H1 (cell line): ENCODE measurements around the gene EPB41L2. TPM values are rescaled to one million over a fixed set of nuclear protein-coding genes. Genes with fewer than 3 reads are reported as not detected.

Experiments used
- CTCF ChIA-PET: fragments of 300-600 bp; sonication (Branson Sonifier 250); formaldehyde crosslinking; loops from one replicate; lab custom pipeline; 2021; ENCODE audit not compliant: partially characterized antibody; lab: Charles Lee
- POLR2A ChIA-PET: fragments of 300-600 bp; sonication (Branson Sonifier 250); formaldehyde crosslinking; loops from one replicate; lab custom pipeline; 2021; ENCODE audit warnings: inconsistent platforms; ENCODE audit not compliant: partially characterized antibody; lab: Charles Lee
- DNase-seq, 2 experiments: peaks; one replicate each; pipeline versions ENCODE4 v3.0.0 to v3.0.0-alpha.2; 2010 to 2022; ENCODE audit warnings: low spot score in 2 of 2, low read depth in 1 of 2, mixed read lengths in 1 of 2
- FAIRE-seq: peaks from 2 replicates; lab custom pipeline; 2011; peaks lifted over from hg19 to GRCh38; lab: Jason Lieb, UNC
- H2AFZ ChIP-seq: 2 replicates; pipeline ENCODE4 v1.8.1; 2012; ENCODE audit warnings: low read length, inconsistent platforms
- H2AK5ac ChIP-seq: 2 replicates; pipeline ENCODE4 v1.6.1; 2013; ENCODE audit warnings: low read depth, low read length
- H2BK120ac ChIP-seq: replicated peaks from 2 replicates; pipeline ENCODE3; 2013; ENCODE audit warnings: low read depth, low read length, inconsistent platforms
- H2BK12ac ChIP-seq: 2 replicates; pipeline ENCODE4 v1.6.1; 2013; ENCODE audit warnings: low read depth, low read length
- H2BK15ac ChIP-seq: 2 replicates; pipeline ENCODE4 v1.6.1; 2013; ENCODE audit warnings: low read length
- H2BK20ac ChIP-seq: 2 replicates; pipeline ENCODE4 v1.6.1; 2013; ENCODE audit warnings: low read length
- H2BK5ac ChIP-seq: 2 replicates; pipeline ENCODE4 v1.6.1; 2013; ENCODE audit warnings: low read depth, low read length
- H3K14ac ChIP-seq: 2 replicates; pipeline ENCODE4 v1.6.1; 2013; ENCODE audit warnings: inconsistent platforms; ENCODE audit not compliant: insufficient read length
- H3K18ac ChIP-seq: 2 replicates; pipeline ENCODE4 v1.6.1; 2013; ENCODE audit warnings: low read length; ENCODE audit errors: extremely low read depth
- H3K23ac ChIP-seq: 2 replicates; pipeline ENCODE4 v1.6.1; 2013; ENCODE audit warnings: inconsistent platforms; ENCODE audit not compliant: insufficient read length
- H3K23me2 ChIP-seq: 2 replicates; pipeline ENCODE4 v1.6.1; 2013; ENCODE audit warnings: low read depth, low read length
- H3K27ac ChIP-seq: 2 replicates; pipeline ENCODE4 v1.6.1; 2011; ENCODE audit warnings: low read depth, low read length, inconsistent platforms
- H3K27me3 ChIP-seq, 4 experiments: replicated peaks in 1 of 4; 1 replicate in 1 of 4; 2 replicates in 3 of 4; pipeline versions ENCODE4 v1.6.1 to v1.8.1; 2011 to 2013; ENCODE audit warnings: low read length in 3 of 4, mild to moderate bottlenecking in 3 of 4, inconsistent platforms in 2 of 4, mixed read lengths in 2 of 4, moderate library complexity in 1 of 4; ENCODE audit not compliant: control insufficient read depth in 3 of 4, insufficient read depth in 3 of 4; ENCODE audit errors: extremely low read depth in 1 of 4
- H3K36me3 ChIP-seq, 4 experiments: 2 replicates each; pipeline versions ENCODE4 v1.6.1 to v1.8.1; 2011 to 2013; ENCODE audit warnings: mild to moderate bottlenecking in 4 of 4, low read length in 3 of 4, moderate library complexity in 2 of 4, control low read depth in 1 of 4, inconsistent platforms in 1 of 4; ENCODE audit not compliant: insufficient read depth in 4 of 4, control insufficient read depth in 2 of 4
- H3K4ac ChIP-seq: replicated peaks from 2 replicates; pipeline ENCODE3; 2013; ENCODE audit warnings: low read length, low read depth, mixed read lengths, inconsistent platforms; ENCODE audit not compliant: insufficient read length
- H3K4me1 ChIP-seq, 4 experiments: replicated peaks in 1 of 4; 1 replicate in 1 of 4; 2 replicates in 3 of 4; pipeline versions ENCODE4 v1.6.1 to v1.8.1; 2011 to 2013; ENCODE audit warnings: low read length in 3 of 4, inconsistent platforms in 2 of 4, mixed read lengths in 1 of 4; ENCODE audit not compliant: insufficient read depth in 4 of 4, control insufficient read depth in 3 of 4
- H3K4me2 ChIP-seq, 2 experiments: 2 replicates each; pipeline versions ENCODE4 v1.6.1 to v1.8.1; 2011 to 2013; ENCODE audit warnings: low read depth in 2 of 2, low read length in 2 of 2, control low read depth in 1 of 2, inconsistent platforms in 1 of 2, mild to moderate bottlenecking in 1 of 2; ENCODE audit not compliant: insufficient read depth in 1 of 2
- H3K4me3 ChIP-seq, 4 experiments: fragments of 200-600, 300-600 bp in 1 of 4; sonication (generic), shearing (Covaris generic), sonication (Bioruptor Twin) in 1 of 4; 2 replicates each; pipeline versions ENCODE4 v1.5.1 to v1.8.1; 2011 to 2016; ENCODE audit warnings: low read length in 4 of 4, low read depth in 3 of 4, control low read depth in 2 of 4, inconsistent platforms in 2 of 4, mild to moderate bottlenecking in 2 of 4, mixed read lengths in 1 of 4, moderate library complexity in 1 of 4; ENCODE audit not compliant: insufficient read depth in 2 of 4; ENCODE audit errors: extremely low read depth in 1 of 4
- H3K56ac ChIP-seq: replicated peaks from 2 replicates; pipeline ENCODE3; 2013; ENCODE audit warnings: low read depth, mild to moderate bottlenecking, mixed read lengths, low read length, inconsistent platforms; ENCODE audit not compliant: insufficient read length
- H3K79me1 ChIP-seq: 2 replicates; pipeline ENCODE4 v1.6.1; 2013; ENCODE audit warnings: low read depth, low read length, control low read depth
- H3K79me2 ChIP-seq, 2 experiments: 2 replicates each; pipeline versions ENCODE4 v1.6.1 to v1.8.1; 2012 to 2013; ENCODE audit warnings: low read length in 2 of 2, mild to moderate bottlenecking in 2 of 2, inconsistent platforms in 1 of 2; ENCODE audit not compliant: insufficient read depth in 2 of 2, control insufficient read depth in 1 of 2
- H3K9ac ChIP-seq, 4 experiments: replicated peaks in 1 of 4; 1 replicate in 1 of 4; 2 replicates in 3 of 4; pipeline versions ENCODE4 v1.6.1 to v1.8.1; 2011 to 2013; ENCODE audit warnings: low read depth in 3 of 4, low read length in 3 of 4, control low read depth in 2 of 4, mild to moderate bottlenecking in 2 of 4, moderate library complexity in 2 of 4, inconsistent platforms in 1 of 4; ENCODE audit errors: extremely low read depth in 1 of 4
- H3K9me3 ChIP-seq, 2 experiments: 2 replicates each; pipeline versions ENCODE4 v1.6.1 to v1.8.1; 2012 to 2013; ENCODE audit warnings: mild to moderate bottlenecking in 2 of 2, moderate library complexity in 2 of 2, control low read depth in 1 of 2, inconsistent platforms in 1 of 2, low read depth in 1 of 2, low read length in 1 of 2, mixed read lengths in 1 of 2; ENCODE audit not compliant: insufficient read depth in 2 of 2
- H4K20me1 ChIP-seq, 2 experiments: replicated peaks in 1 of 2; 2 replicates each; pipeline versions ENCODE3 to v1.8.1; 2011 to 2013; ENCODE audit warnings: inconsistent platforms in 2 of 2, low read length in 2 of 2, mild to moderate bottlenecking in 1 of 2; ENCODE audit not compliant: insufficient read depth in 2 of 2, control insufficient read depth in 1 of 2
- H4K5ac ChIP-seq: 2 replicates; pipeline ENCODE4 v1.6.1; 2013; ENCODE audit warnings: low read length, low read depth, mixed read lengths, inconsistent platforms; ENCODE audit not compliant: insufficient read length
- H4K8ac ChIP-seq: 2 replicates; pipeline ENCODE4 v1.8.0; 2013; ENCODE audit warnings: mild to moderate bottlenecking, moderate library complexity, low read length, inconsistent platforms; ENCODE audit not compliant: insufficient read depth; ENCODE audit errors: extremely low read depth
- H4K91ac ChIP-seq: replicated peaks from 2 replicates; pipeline ENCODE3; 2013; ENCODE audit warnings: low read length, mixed read lengths, inconsistent platforms; ENCODE audit not compliant: insufficient read length
- CTBP2 ChIP-seq: IDR thresholded peaks from 2 replicates; pipeline ENCODE4 v1.7.0; 2011; ENCODE audit warnings: borderline replicate concordance, mild to moderate bottlenecking, moderate library complexity, mixed read lengths, low read length; ENCODE audit not compliant: insufficient read depth, insufficient read length
- HDAC2 ChIP-seq, 2 experiments: fragments of 300-600 bp in 1 of 2; sonication (generic) in 1 of 2; IDR thresholded peaks; 2 replicates each; pipeline ENCODE4 v1.6.1; 2011 to 2012; ENCODE audit warnings: low read depth in 2 of 2, low read length in 2 of 2, mild to moderate bottlenecking in 2 of 2, moderate library complexity in 2 of 2, borderline replicate concordance in 1 of 2, inconsistent platforms in 1 of 2
- PHF8 ChIP-seq: fragments of 200-600 bp; sonication (generic); conservative IDR thresholded peaks from 2 replicates; pipeline ENCODE4 v1.7.1; 2012; ENCODE audit warnings: low read depth, mild to moderate bottlenecking, inconsistent platforms, low read length, moderate library complexity
- POLR2A ChIP-seq, 2 experiments: IDR thresholded peaks; 1 replicate in 1 of 2; 2 replicates in 1 of 2; pipeline ENCODE4 v1.6.1; 2011; ENCODE audit warnings: low read depth in 2 of 2, low read length in 2 of 2, mild to moderate bottlenecking in 2 of 2; ENCODE audit errors: control extremely low read depth in 1 of 2
- RAD21 ChIP-seq, 2 experiments: IDR thresholded peaks in 1 of 2; conservative IDR thresholded peaks in 1 of 2; 2 replicates each; pipeline ENCODE4 v1.6.1; 2011; ENCODE audit warnings: low read depth in 2 of 2, low read length in 2 of 2, improper control_type of control experiment in 1 of 2, inconsistent platforms in 1 of 2, mild to moderate bottlenecking in 1 of 2, moderate library complexity in 1 of 2
- RFX5 ChIP-seq: IDR thresholded peaks from 2 replicates; pipeline ENCODE4 v1.6.1; 2011; ENCODE audit warnings: low read depth, low read length, improper control_type of control experiment, borderline replicate concordance
- SP4 ChIP-seq: IDR thresholded peaks from 2 replicates; pipeline ENCODE4 v1.6.1; 2012; ENCODE audit warnings: low read length, inconsistent platforms
- WGBS, 2 experiments: shearing (Covaris generic) in 1 of 2; methylation state at CpG; one replicate each; pipeline versions ENCODE4 v1.1.6 to v1.1.7; 2013 to 2015; ENCODE audit warnings: low lambda C conversion rate in 2 of 2, mixed read lengths in 2 of 2, inconsistent platforms in 1 of 2, low coverage in 1 of 2, missing lambda C conversion rate in 1 of 2; ENCODE audit not compliant: insufficient replicate concordance in 2 of 2, insufficient coverage in 1 of 2, insufficient read length in 1 of 2; ENCODE audit errors: extremely low coverage in 1 of 2, missing lambda C conversion rate in 1 of 2; 5-methylcytosine and 5-hydroxymethylcytosine counted together
- polyA plus RNA-seq, 7 experiments: library from polyadenylated mRNA; depleted of rRNA in 3 of 7; stranded (reverse) in 5 of 7; unstranded in 2 of 7; fragments of >200 nt in 5 of 7; fragments of 200-250 nt in 2 of 7; gene quantifications; 1 replicate in 5 of 7; 2 replicates in 1 of 7; 4 replicates in 1 of 7; pipeline versions ENCODE4 v1.2.1 to v1.2.3, GENCODE V29; 2011 to 2013; ENCODE audit warnings: missing spikeins in 2 of 7, mixed read lengths in 2 of 7
- total RNA-seq: library from RNA; stranded (reverse); fragmentation: NEBNext Ultra II Directional; extraction: Animal tissue kit (Norgen Biotek cat#: 25700); gene quantifications from 2 replicates; pipeline ENCODE4 v1.2.1, GENCODE V29; 2021

The EPB41L2 gene
- total and polyA plus RNA-seq, 2 of the 8 experiments (the other 6 are each of a cell fraction or from before 2014, with no cell fraction given), result 22.5 to 123 TPM

- Histone ChIP-seq H4K20me1 (no peaks in the 10 kb centered on the region), H3K27ac (no peak overlapping the region), H4K5ac (no peak overlapping the region), H3K23me2 (no peaks in the 10 kb centered on the region), H3K4ac (no peak overlapping the region), H2BK5ac (no peak overlapping the region), H3K27me3 (no peaks in the 10 kb centered on the region), H2BK120ac (no peak overlapping the region), H2AK5ac (no peak overlapping the region), H4K91ac (no peak overlapping the region), H3K36me3 (no peaks in the 10 kb centered on the region), H3K79me1 (no peaks in the 10 kb centered on the region), H4K8ac (no peak overlapping the region), H2BK15ac (no peak overlapping the region), H2BK20ac (no peak overlapping the region), H3K18ac (no peak overlapping the region), H3K56ac (no peak overlapping the region), H2AFZ (no peak overlapping the region), H3K4me3 (no peak overlapping the region), H2BK12ac (no peak overlapping the region), H3K9ac (no peak overlapping the region), H3K4me2 (no peak overlapping the region), H3K14ac (no peak overlapping the region), H3K4me1 (no peaks in the 10 kb centered on the region), H3K23ac (no peak overlapping the region), H3K9me3 (no peaks in the 10 kb centered on the region), H3K79me2 (no peaks in the 10 kb centered on the region)
- POLR2A ChIA-PET, result no interaction called here
- no peak for DNase-seq
- no peak for TF ChIP-seq CTBP2
- TF ChIP-seq SP4, result no peak
- TF ChIP-seq RAD21 (IDR thresholded peaks at IDR 0.05 in 1 of 2, conservative IDR thresholded peaks at IDR 0.05 in 1 of 2; ENCODE audit: low read depth in 2 of 2, low read length in 2 of 2), result no peak
- no peak for TF ChIP-seq PHF8
- no peak for TF ChIP-seq HDAC2 (IDR thresholded peaks at IDR 0.05; ENCODE audit: borderline replicate concordance in 1 of 2, low read depth in 2 of 2, low read length in 2 of 2)
- TF ChIP-seq POLR2A (IDR thresholded peaks at IDR 0.05; ENCODE audit: control extremely low read depth in 1 of 2, low read depth in 2 of 2, low read length in 2 of 2), result no peak
- TF ChIP-seq RFX5, result no peak
- CTCF ChIA-PET, result interaction anchor here (1.1 kb wide), 1 partner anchor 63 kb away, joined by 3 read pairs; no protein-coding TSS in a partner anchor
- 89% methylated on average over 1 of the region's 1 CpG; no CpG with 5 or more reads in 1 of the 2 experiments for WGBS, 2 experiments
- no peak for FAIRE-seq
Measured at GRCh38 chr6:131093334-131093733, 30.3 kb upstream of the EPB41L2 start.
